PC-3 (cell line): Measurements from ENCODE around the gene SPAAR. TPM values are rescaled to one million over a fixed set of nuclear protein-coding genes. Genes with fewer than 3 reads are reported as not detected.

Experiments
- ATAC-seq: fragments of 200-7000 bp; cut with Tn5 transposase; 2 replicates; pipeline ENCODE4 v1.9.1; 2020; ENCODE audit warnings: mild to moderate bottlenecking, moderate library complexity
- BruUV-seq: library from RNA; stranded (reverse); fragments of 400-500 nt; replicated peaks from 2 replicates; lab custom pipeline; 2021; lab: Mats Ljungman, UMichigan
- CTCF ChIA-PET: fragments of 300-600 bp; sonication (Branson Sonifier 250); formaldehyde crosslinking; loops from one replicate; lab custom pipeline; 2022; ENCODE audit warnings: antibody characterized with exemption; lab: Charles Lee
- POLR2A ChIA-PET: fragments of 300-600 bp; sonication (Branson Sonifier 250); formaldehyde crosslinking; loops from one replicate; lab custom pipeline; 2022; ENCODE audit warnings: antibody characterized with exemption; ENCODE audit not compliant: unreplicated experiment; lab: Charles Lee
- DNase-seq: peaks from one replicate; pipeline ENCODE4 v3.0.0-alpha.2; 2015
- H2AFZ ChIP-seq: fragments of 300-600 bp; sonication (generic); 2 replicates; pipeline ENCODE4 v1.6.0; 2016; ENCODE audit warnings: antibody characterized with exemption, low read length
- H3F3A ChIP-seq: fragments of 300-600 bp; sonication (generic); one replicate; pipeline ENCODE4 v1.6.0; 2017; ENCODE audit warnings: antibody characterized with exemption, low read length, control low read depth, mild to moderate bottlenecking; ENCODE audit not compliant: unreplicated experiment
- H3K27ac ChIP-seq: fragments of 300-600 bp; sonication (generic); 2 replicates; pipeline ENCODE4 v1.5.1; 2016; ENCODE audit warnings: mild to moderate bottlenecking, low read length
- H3K27me3 ChIP-seq: fragments of 300-600 bp; sonication (generic); 2 replicates; pipeline ENCODE4 v1.6.1; 2016; ENCODE audit warnings: low read length, mixed read lengths
- H3K36me3 ChIP-seq: fragments of 300-600 bp; sonication (generic); 2 replicates; pipeline ENCODE4 v1.6.1; 2016; ENCODE audit warnings: low read depth, mixed run types, low read length, mixed read lengths
- H3K4me1 ChIP-seq: fragments of 300-600 bp; sonication (generic); 2 replicates; pipeline ENCODE4 v1.5.1; 2016; ENCODE audit warnings: low read length; ENCODE audit not compliant: insufficient read depth
- H3K4me2 ChIP-seq: fragments of 300-600 bp; sonication (generic); 2 replicates; pipeline ENCODE4 v1.6.0; 2016; ENCODE audit warnings: low read length
- H3K4me3 ChIP-seq: fragments of 300-600 bp; sonication (generic); 2 replicates; pipeline ENCODE4 v1.5.1; 2016; ENCODE audit warnings: mild to moderate bottlenecking, low read length, mixed read lengths
- H3K79me2 ChIP-seq: fragments of 300-600 bp; sonication (generic); 2 replicates; pipeline ENCODE4 v1.6.1; 2017; ENCODE audit warnings: low read length, mixed read lengths
- H3K9ac ChIP-seq: fragments of 300-600 bp; sonication (generic); 2 replicates; pipeline ENCODE4 v1.6.0; 2016; ENCODE audit warnings: mild to moderate bottlenecking, low read length
- H3K9me2 ChIP-seq: fragments of 300-600 bp; sonication (generic); replicated peaks from 2 replicates; pipeline ENCODE4 v1.6.1; 2016; ENCODE audit warnings: mixed run types, low read length, mixed read lengths
- H3K9me3 ChIP-seq: fragments of 300-600 bp; sonication (generic); 2 replicates; pipeline ENCODE4 v1.6.1; 2016; ENCODE audit warnings: low read length, mixed read lengths
- H4K20me1 ChIP-seq: fragments of 300-600 bp; sonication (generic); 2 replicates; pipeline ENCODE4 v1.6.1; 2016; ENCODE audit warnings: low read length, mixed read lengths
- CTCF ChIP-seq: fragments of 300-600 bp; sonication (generic); conservative IDR thresholded peaks from 2 replicates; pipeline ENCODE4 v1.5.1; 2017; ENCODE audit warnings: antibody characterized with exemption, low read depth, mild to moderate bottlenecking, low read length
- EZH2 ChIP-seq: fragments of 300-600 bp; sonication (generic); IDR thresholded peaks from one replicate; pipeline ENCODE4 v1.6.1; 2017; ENCODE audit warnings: antibody characterized with exemption, mild to moderate bottlenecking, low read length; ENCODE audit not compliant: unreplicated experiment
- EZH2phosphoT487 ChIP-seq: fragments of 300-600 bp; sonication (generic); IDR thresholded peaks from 2 replicates; pipeline ENCODE4 v1.6.1; 2018; ENCODE audit warnings: mild to moderate bottlenecking, antibody characterized with exemption, low read length, borderline replicate concordance
- intact Hi-C: fragments of 100-400 bp; cut with micrococcal nuclease; formaldehyde crosslinking; loops from 2 replicates; pipeline ENCODE4 v1.9.0; 2023
- total RNA-seq: library from RNA; depleted of rRNA; stranded (reverse); fragments of >200 nt; gene quantifications from 2 replicates; pipeline ENCODE4 v1.2.3, GENCODE V29; 2014

The SPAAR gene
- total RNA-seq, 1 experiment from 2014 or later = not detected

- Histone ChIP-seq H3F3A (no peaks in the 10 kb centered on the region), H3K4me1 (peaks cover 9% of the 10 kb centered on the region), H3K27me3 (no peaks in the 10 kb centered on the region), H3K9ac (no peak overlapping the region), H3K27ac (no peak overlapping the region), H3K36me3 (no peaks in the 10 kb centered on the region), H3K4me3 (peak overlapping the region; percentile 57), H4K20me1 (no peaks in the 10 kb centered on the region), H3K9me3 (no peaks in the 10 kb centered on the region), H2AFZ (peak overlapping the region; percentile 83), H3K4me2 (peak overlapping the region; percentile 76), H3K9me2 (no peaks in the 10 kb centered on the region), H3K79me2 (no peaks in the 10 kb centered on the region)
- ChIA-PET CTCF (interaction anchor here (1.3 kb wide), 1 partner anchor 68 kb away, joined by 4 read pairs; no protein-coding TSS in a partner anchor), POLR2A (interaction anchor here (0.6 kb wide), 1 partner anchor 66 kb away, joined by 4 read pairs; no protein-coding TSS in a partner anchor)
- no TSS peak for BruUV-seq
- DNase-seq (peak; percentile 79), ATAC-seq (peak; percentile 93)
- TF ChIP-seq CTCF (peak; percentile 78), EZH2 (no peak), EZH2phosphoT487 (no peak)
- intact Hi-C loops = loop anchor here (1.0 to 2.0 kb wide), 2 partner anchors 52 to 68 kb away; no protein-coding TSS in a partner anchor
These were observed 45.8 kb downstream of the SPAAR start for GRCh38 chr9:35954942-35955546.

GRCh38 chr9:35956651-35957050 lies 47.4 kb downstream of the SPAAR start:
- Histone ChIP-seq H3F3A (no peaks in the 10 kb centered on the region), H3K4me2 (no peak overlapping the region), H3K4me3 (no peak overlapping the region), H2AFZ (no peak overlapping the region), H3K27ac (no peak overlapping the region), H3K36me3 (no peaks in the 10 kb centered on the region), H3K27me3 (no peaks in the 10 kb centered on the region), H3K9me3 (no peaks in the 10 kb centered on the region), H3K79me2 (no peaks in the 10 kb centered on the region), H3K9ac (no peak overlapping the region), H3K9me2 (no peaks in the 10 kb centered on the region), H3K4me1 (peaks cover 8% of the 10 kb centered on the region), H4K20me1 (no peaks in the 10 kb centered on the region)
- ChIA-PET POLR2A (no interaction called here), CTCF (interaction anchor here (0.7 to 0.8 kb wide), 2 partner anchors 67 to 397 kb away, joined by 6 to 11 read pairs; no protein-coding TSS in a partner anchor)
- ATAC-seq = no peak
- no TSS peak for BruUV-seq
- no peak for DNase-seq
- TF ChIP-seq EZH2phosphoT487 (no peak), CTCF (no peak)
- intact Hi-C loops = no loop called here

GRCh38 chr9:35958104-35958837 lies 49.0 kb downstream of the SPAAR start, which contains the start of gene OR2S2:
OR2S2 (minus strand) TSS chr9:35958154; CDS start chr9:35958098, 56 bp downstream.
- no peaks in the 10 kb centered on the region for H4K20me1 ChIP-seq
- no peak within 1 kb of the TSS for H3K27ac ChIP-seq
- ChIA-PET POLR2A (no interaction called here), CTCF (no interaction called here)
- H3K36me3 ChIP-seq = no peaks in the 10 kb centered on the region
- H3F3A ChIP-seq = no peaks in the 10 kb centered on the region
- no peak within 1 kb of the TSS for H3K4me2 ChIP-seq
- H3K27me3 ChIP-seq = no peaks in the 10 kb centered on the region
- no peaks in the 10 kb centered on the region for H3K9me2 ChIP-seq
- intact Hi-C loops = no loop called here
- no peak within 1 kb of the TSS for H2AFZ ChIP-seq
- no peak within 1 kb of the TSS for H3K9ac ChIP-seq
- DNase-seq (no peak), ATAC-seq (no peak)
- peaks cover 5% of the 10 kb centered on the region for H3K4me1 ChIP-seq
- no TSS peak for BruUV-seq
- no peak for TF ChIP-seq CTCF
- TF ChIP-seq EZH2phosphoT487 = no peak
- no peak for TF ChIP-seq EZH2
- no peak within 1 kb of the TSS for H3K4me3 ChIP-seq
- no peaks in the 10 kb centered on the region for H3K79me2 ChIP-seq
- H3K9me3 ChIP-seq = no peaks in the 10 kb centered on the region
